K562 (cell line): ENCODE measurements around the gene HLCS. TPM values are rescaled to one million over a fixed set of nuclear protein-coding genes. Genes with fewer than 3 reads are reported as not detected.

Experiments
- CCNT2 ChIP-seq: IDR thresholded peaks from 2 replicates; pipeline ENCODE4 v1.6.1; 2011; ENCODE audit warnings: borderline replicate concordance, low read depth, mild to moderate bottlenecking, moderate library complexity, mixed read lengths, low read length; ENCODE audit not compliant: insufficient read length; ENCODE audit errors: extremely low read depth
- ETV1 ChIP-seq: fragments of 450-650 bp; conservative IDR thresholded peaks from 2 replicates; pipeline ENCODE4 v1.6.1; 2016; ENCODE audit warnings: missing genetic modification characterization, control low read depth, low read depth, missing compliant biosample characterization
- LCOR ChIP-seq: sonication (generic); formaldehyde crosslinking; IDR thresholded peaks from 2 replicates; pipeline ENCODE4 v1.8.0; 2022; ENCODE audit warnings: mild to moderate bottlenecking, missing genetic modification reagents
- NFXL1 ChIP-seq: fragments of 450-650 bp; formaldehyde crosslinking; IDR thresholded peaks from 2 replicates; pipeline ENCODE4 v1.4.0; 2021; ENCODE audit warnings: mild to moderate bottlenecking
- NR2C1 ChIP-seq, 2 experiments: fragments of 450-650 bp; IDR thresholded peaks; 2 replicates each; pipeline ENCODE4 v1.6.1; 2017; ENCODE audit warnings: mild to moderate bottlenecking in 2 of 2, antibody characterized with exemption in 1 of 2, inconsistent platforms in 1 of 2, missing compliant biosample characterization in 1 of 2, missing genetic modification characterization in 1 of 2
- RREB1 ChIP-seq: fragments of 250-450 bp; sonication (Bioruptor Pico); IDR thresholded peaks from 2 replicates; pipeline ENCODE4 v1.4.0; 2020
- SREBF1 ChIP-seq: fragments of 150-350 bp; IDR thresholded peaks from 2 replicates; pipeline ENCODE4 v1.6.1; 2014; ENCODE audit warnings: antibody characterized with exemption, low read depth, low read length, borderline replicate concordance
- TCF7L2 ChIP-seq: fragments of 150-350 bp; IDR thresholded peaks from 2 replicates; pipeline ENCODE4 v1.6.1; 2016; ENCODE audit warnings: low read depth, mild to moderate bottlenecking, low read length, moderate library complexity
- TEAD2 ChIP-seq: fragments of 450-650 bp; IDR thresholded peaks from 2 replicates; pipeline ENCODE4 v1.6.1; 2016; ENCODE audit warnings: missing genetic modification characterization, control low read depth, missing compliant biosample characterization
- ZNF583 ChIP-seq: fragments of 250-450 bp; sonication (Bioruptor Pico); IDR thresholded peaks from 2 replicates; pipeline ENCODE4 v1.4.0; 2020
- polyA plus RNA-seq, 8 experiments: library from polyadenylated mRNA; depleted of rRNA in 4 of 8; stranded (reverse) in 5 of 8; unstranded in 3 of 8; fragments of >200 nt; fragmentation: Nextera tagmentation in 2 of 8; fragmentation: Illumina TruSeq in 1 of 8; extraction: Ambion mirVana in 2 of 8; extraction: Trizol in 1 of 8; gene quantifications; 2 replicates each; pipeline versions ENCODE4 v1.2.1 to v1.2.3, GENCODE V29; 2011 to 2014; ENCODE audit warnings: inconsistent platforms in 1 of 8, missing spikeins in 1 of 8
- total RNA-seq, 7 experiments: library from RNA; depleted of rRNA in 6 of 7; stranded (reverse); fragments of >200 nt in 6 of 7; fragmentation: Illumina TruSeq in 2 of 7; extraction: Trizol in 2 of 7; gene quantifications; 2 replicates each; pipeline versions ENCODE4 v1.2.1 to v1.2.3, GENCODE V29; 2011 to 2021; ENCODE audit warnings: low replicate concordance in 1 of 7

The HLCS gene
- total and polyA plus RNA-seq, 9 of the 15 experiments (the other 6 are each of a cell fraction or from before 2014, with no cell fraction given), result 3.0 to 21.5 (median 17.1) TPM

GRCh38 chr21:36974851-36975192, 8.4 kb upstream of the HLCS start (continued):
- no peak for TF ChIP-seq RREB1
- TF ChIP-seq NFXL1 (CRISPR knock-in tag), result 0 out of 2 replicates have a peak, but pooled peaks have one; percentile 59
- TF ChIP-seq TEAD2 (tag), result peak; percentile 60; the same call in 1 of the 2 replicates
- TF ChIP-seq NR2C1 (IDR thresholded peaks at IDR 0.05), result no peak
- peak; percentile 32; the same call in 1 of the 2 replicates for TF ChIP-seq NR2C1 (tag; IDR thresholded peaks at IDR 0.05)
- 0 out of 2 replicates have a peak, but pooled peaks have one; percentile 13 for TF ChIP-seq SREBF1
- TF ChIP-seq ETV1 (tag), result peak; percentile 45; the same call in 1 of the 2 replicates
- no peak for TF ChIP-seq CCNT2
- TF ChIP-seq ZNF583 (CRISPR knock-in tag), result 0 out of 2 replicates have a peak, but pooled peaks have one; percentile 41
- TF ChIP-seq TCF7L2, result 0 out of 2 replicates have a peak, but pooled peaks have one; percentile 7
- TF ChIP-seq LCOR (CRISPR knock-in tag), result no peak
